Measurements from ENCODE around the gene FOXP1. TPM values are rescaled to one million over a fixed set of nuclear protein-coding genes. Genes with fewer than 3 reads are reported as not detected.
A peak's percentile ranks its signal among the peaks of the same experiment; 100 is the strongest.

The FOXP1 gene
- total RNA-seq, 4 donors from 2014 or later: 54.2 to 152 (median 129) TPM

DNA sequence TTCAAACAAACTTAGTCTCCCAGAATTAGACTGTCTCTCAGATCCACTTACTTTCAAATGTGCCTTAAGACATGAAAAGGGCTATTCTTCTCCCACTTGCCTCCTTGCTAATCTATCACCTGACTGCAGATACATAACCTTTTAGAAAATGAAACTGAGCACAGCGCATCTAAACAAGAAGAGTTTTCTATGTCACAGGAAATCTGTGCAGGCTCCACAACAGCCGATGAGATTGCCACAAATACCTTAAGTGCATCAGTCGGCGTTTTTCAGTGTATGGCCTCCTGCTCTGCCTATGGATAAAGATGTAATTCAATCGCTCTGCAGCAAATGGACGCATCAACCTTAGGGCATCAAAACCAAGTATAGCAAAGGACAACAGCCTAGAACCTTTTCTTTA, 544.2 kb downstream of the FOXP1 start:
- no peak overlapping the region for H3K27ac ChIP-seq
- TF ChIP-seq, protein P1, sequence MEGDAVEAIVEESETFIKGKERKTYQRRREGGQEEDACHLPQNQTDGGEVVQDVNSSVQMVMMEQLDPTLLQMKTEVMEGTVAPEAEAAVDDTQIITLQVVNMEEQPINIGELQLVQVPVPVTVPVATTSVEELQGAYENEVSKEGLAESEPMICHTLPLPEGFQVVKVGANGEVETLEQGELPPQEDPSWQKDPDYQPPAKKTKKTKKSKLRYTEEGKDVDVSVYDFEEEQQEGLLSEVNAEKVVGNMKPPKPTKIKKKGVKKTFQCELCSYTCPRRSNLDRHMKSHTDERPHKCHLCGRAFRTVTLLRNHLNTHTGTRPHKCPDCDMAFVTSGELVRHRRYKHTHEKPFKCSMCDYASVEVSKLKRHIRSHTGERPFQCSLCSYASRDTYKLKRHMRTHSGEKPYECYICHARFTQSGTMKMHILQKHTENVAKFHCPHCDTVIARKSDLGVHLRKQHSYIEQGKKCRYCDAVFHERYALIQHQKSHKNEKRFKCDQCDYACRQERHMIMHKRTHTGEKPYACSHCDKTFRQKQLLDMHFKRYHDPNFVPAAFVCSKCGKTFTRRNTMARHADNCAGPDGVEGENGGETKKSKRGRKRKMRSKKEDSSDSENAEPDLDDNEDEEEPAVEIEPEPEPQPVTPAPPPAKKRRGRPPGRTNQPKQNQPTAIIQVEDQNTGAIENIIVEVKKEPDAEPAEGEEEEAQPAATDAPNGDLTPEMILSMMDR (IDR thresholded peaks at IDR 0.05): no peak
- TF ChIP-seq POLR2A (IDR thresholded peaks at IDR 0.05): no peak
- H3K9me3 ChIP-seq: no peaks in the 10 kb centered on the region
- H3K4me3 ChIP-seq: no peak overlapping the region
- no peak for DNase-seq
- intact Hi-C loops (cut with DNase I; ENCODE audit: low total_unique reads): no loop called here
- H3K4me1 ChIP-seq: no peaks in the 10 kb centered on the region
- H3K36me3 ChIP-seq: no peaks in the 10 kb centered on the region
- no peaks in the 10 kb centered on the region for H3K27me3 ChIP-seq

DNA sequence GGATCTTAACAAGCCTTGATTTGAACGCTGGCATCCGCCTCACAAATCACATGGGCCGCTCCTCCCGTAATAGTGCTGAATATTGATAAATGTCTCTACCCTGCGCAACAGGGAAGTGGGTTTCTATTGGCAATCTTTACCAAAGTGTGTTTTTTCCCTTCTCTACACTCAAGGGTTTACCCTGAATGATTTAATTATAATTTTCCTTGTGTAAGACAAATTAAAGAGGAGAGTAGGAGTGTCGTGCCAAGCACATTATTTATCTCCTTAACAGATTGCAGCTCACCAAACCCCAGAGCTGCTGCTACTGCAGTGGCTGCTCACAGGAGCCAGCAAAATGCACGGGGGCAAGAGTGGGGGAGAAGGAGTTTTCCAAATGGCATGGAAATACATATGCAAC, 545.8 kb downstream of the FOXP1 start:
- H3K9me3 ChIP-seq: no peaks in the 10 kb centered on the region
- intact Hi-C loops (cut with DNase I; ENCODE audit: low total_unique reads): no loop called here
- no peak for TF ChIP-seq POLR2A (IDR thresholded peaks at IDR 0.05)
- H3K4me3 ChIP-seq: no peak overlapping the region
- H3K27ac ChIP-seq: no peak overlapping the region
- DNase-seq: no peak
- H3K4me1 ChIP-seq: peaks cover 2 to 4% of the 10 kb centered on the region in 2 donors
- H3K27me3 ChIP-seq: no peaks in the 10 kb centered on the region
- H3K36me3 ChIP-seq: no peaks in the 10 kb centered on the region

DNA sequence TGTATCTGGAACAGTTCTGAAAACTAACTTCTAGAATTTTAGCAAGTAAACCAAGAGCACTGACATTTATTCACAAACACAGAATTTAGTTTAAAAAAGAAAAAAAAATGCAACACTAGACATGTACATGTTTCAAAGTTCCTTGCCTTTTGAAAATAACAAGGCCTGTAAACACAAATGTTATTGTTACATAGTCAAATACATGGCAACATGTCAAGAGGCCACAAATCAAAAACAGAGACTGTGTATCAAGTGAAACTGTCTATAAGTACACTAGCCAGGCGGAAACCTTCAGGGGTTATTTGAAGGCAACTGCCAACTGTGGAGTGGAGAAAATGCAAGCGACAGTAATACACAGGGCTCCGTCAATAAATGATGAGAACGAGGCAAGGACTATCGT, 547.6 kb downstream of the FOXP1 start:
- no peaks in the 10 kb centered on the region for H3K36me3 ChIP-seq

DNA sequence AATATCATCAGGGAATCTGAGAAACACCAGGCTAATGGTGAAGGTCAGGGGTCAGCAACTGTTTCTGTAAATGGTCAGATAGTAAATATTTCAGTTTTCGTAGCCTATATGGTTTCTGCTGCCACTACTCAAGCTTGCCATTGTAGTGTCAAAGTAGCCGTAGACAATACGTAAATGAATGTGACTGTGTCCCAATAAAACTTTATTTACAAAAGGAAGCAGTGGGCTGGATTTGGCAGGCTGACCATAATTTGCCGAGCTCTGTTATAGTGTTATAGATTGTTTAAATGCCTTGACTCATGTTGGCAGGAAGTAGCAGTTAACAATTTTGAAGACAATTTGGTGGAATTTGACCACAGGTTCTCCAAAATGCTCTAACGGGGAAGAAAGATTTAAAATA, 548.2 kb downstream of the FOXP1 start:
- H3K36me3 ChIP-seq: no peaks in the 10 kb centered on the region
- no peak overlapping the region for H3K4me3 ChIP-seq
- no peaks in the 10 kb centered on the region for H3K9me3 ChIP-seq
- TF ChIP-seq POLR2A (IDR thresholded peaks at IDR 0.05): no peak
- TF ChIP-seq, protein P1 (IDR thresholded peaks at IDR 0.05): no peak
- H3K27me3 ChIP-seq: no peaks in the 10 kb centered on the region
- no peak for DNase-seq
- peaks cover 2 to 9% of the 10 kb centered on the region in 2 donors for H3K4me1 ChIP-seq
- intact Hi-C loops (cut with DNase I; ENCODE audit: low total_unique reads): no loop called here
- H3K27ac ChIP-seq: no peak overlapping the region

More for the DNA sequence above, 547.6 kb downstream of the FOXP1 start:
- intact Hi-C loops (cut with DNase I; ENCODE audit: low total_unique reads): no loop called here
- H3K4me1 ChIP-seq: peaks cover 2 to 9% of the 10 kb centered on the region in 2 donors
- H3K4me3 ChIP-seq: no peak overlapping the region
- H3K27me3 ChIP-seq: no peaks in the 10 kb centered on the region
- no peaks in the 10 kb centered on the region for H3K9me3 ChIP-seq
- TF ChIP-seq POLR2A (IDR thresholded peaks at IDR 0.05): no peak
- DNase-seq: no peak
- H3K27ac ChIP-seq: no peak overlapping the region

DNA sequence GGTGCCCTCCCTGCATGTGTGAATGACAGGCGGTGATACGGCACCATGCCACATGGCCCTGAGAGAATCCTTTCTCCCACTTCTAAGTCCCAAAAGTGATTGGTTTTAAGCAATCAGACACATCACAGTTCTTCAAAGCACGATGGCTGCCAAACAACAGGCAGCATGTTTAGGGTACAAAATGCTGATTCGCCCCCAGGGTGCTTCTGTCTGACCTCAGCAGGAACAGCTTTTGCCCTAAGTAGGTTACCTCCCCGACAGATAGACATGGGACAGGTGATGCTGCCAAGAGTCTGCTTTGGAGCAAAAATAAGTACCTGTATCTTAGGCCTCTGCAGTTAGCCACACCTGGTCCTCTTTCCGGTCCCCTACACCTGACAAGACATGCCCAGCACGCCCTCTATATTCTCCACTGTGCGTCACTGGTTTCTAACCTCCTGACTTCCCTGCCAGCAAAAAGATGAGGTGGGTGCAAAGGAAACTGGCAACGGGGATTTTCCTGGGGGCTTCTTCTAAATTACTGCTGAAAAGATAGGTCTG, 549.8 kb downstream of the FOXP1 start:
- H3K4me3 ChIP-seq: no peak overlapping the region
- H3K4me1 ChIP-seq: peaks cover 2 to 9% of the 10 kb centered on the region in 2 donors
- intact Hi-C loops (cut with DNase I; ENCODE audit: low total_unique reads): no loop called here
- no peaks in the 10 kb centered on the region for H3K36me3 ChIP-seq
- TF ChIP-seq, protein P1 (IDR thresholded peaks at IDR 0.05): no peak
- TF ChIP-seq POLR2A (IDR thresholded peaks at IDR 0.05): no peak
- H3K27me3 ChIP-seq: no peaks in the 10 kb centered on the region
- no peak for DNase-seq
- H3K9me3 ChIP-seq: no peaks in the 10 kb centered on the region
- H3K27ac ChIP-seq: no peak overlapping the region

DNA sequence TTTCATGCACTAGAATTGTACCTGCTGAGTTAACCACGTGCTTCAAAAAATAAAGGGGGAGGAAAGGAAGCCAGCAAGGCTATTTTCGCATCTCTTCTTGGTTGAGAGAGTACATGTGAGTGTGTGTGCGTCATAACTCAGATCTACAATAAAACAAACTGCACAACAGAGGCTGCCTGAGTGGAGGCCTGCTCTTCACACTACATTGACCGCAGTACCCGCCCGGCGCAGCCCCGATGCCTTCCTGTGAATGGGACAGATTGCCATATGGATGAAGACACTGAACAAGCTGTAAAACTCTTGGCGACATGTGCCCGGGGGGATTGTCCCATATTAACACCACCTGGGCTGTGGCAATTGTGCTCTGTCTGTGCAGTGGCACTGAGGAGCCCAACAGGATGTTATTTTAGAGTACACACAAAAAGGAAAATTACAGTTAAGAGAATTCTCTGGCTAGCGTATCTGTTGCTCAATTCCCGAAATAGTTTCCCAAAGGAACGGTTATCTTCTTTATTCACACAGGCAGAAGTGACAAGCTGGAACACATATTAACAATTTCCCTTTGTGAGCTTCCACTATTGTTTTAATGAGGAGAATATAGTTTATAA, 551.5 kb downstream of the FOXP1 start:
- Histone ChIP-seq H3K4me1 (peaks cover 2 to 9% of the 10 kb centered on the region in 2 donors), H3K27ac (peak overlapping the region; percentile 9 to 15), H3K27me3 (no peaks in the 10 kb centered on the region)

More for the DNA sequence above, 551.5 kb downstream of the FOXP1 start:
- Histone ChIP-seq H3K9me3 (no peaks in the 10 kb centered on the region), H3K36me3 (no peaks in the 10 kb centered on the region), H3K4me3 (no peak overlapping the region)
- no peak for DNase-seq
- intact Hi-C loops (cut with DNase I; ENCODE audit: low total_unique reads): no loop called here
- TF ChIP-seq POLR2A (IDR thresholded peaks at IDR 0.05): no peak
- TF ChIP-seq, protein P1 (IDR thresholded peaks at IDR 0.05): no peak

Measured in uterus (tissue), 4 donors.